Caco-2 (cell line): ENCODE results near the gene TTC16. TPM values are rescaled to one million over a fixed set of nuclear protein-coding genes. Genes with fewer than 3 reads are reported as not detected.

Experiments
- BruUV-seq: library from RNA; stranded (reverse); fragments of 400-500 nt; replicated peaks from 2 replicates; lab custom pipeline; 2021; lab: Mats Ljungman, UMichigan
- CTCF ChIA-PET: fragments of 300-600 bp; sonication (Branson Sonifier 250); formaldehyde crosslinking; loops from one replicate; lab custom pipeline; 2022; ENCODE audit warnings: antibody characterized with exemption; lab: Charles Lee
- POLR2A ChIA-PET: fragments of 300-600 bp; sonication (Branson Sonifier 250); formaldehyde crosslinking; loops from one replicate; lab custom pipeline; 2022; ENCODE audit warnings: antibody characterized with exemption; lab: Charles Lee
- DNase-seq, 2 experiments: peaks; one replicate each; pipeline versions ENCODE4 v3.0.0 to v3.0.0-alpha.2; 2020 to 2022
- H3K27me3 ChIP-seq: replicated peaks from 2 replicates; pipeline ENCODE4 v1.6.0; 2011; ENCODE audit warnings: low read length; ENCODE audit not compliant: control insufficient read depth, insufficient read depth
- H3K36me3 ChIP-seq: 2 replicates; pipeline ENCODE4 v1.5.1; 2011; ENCODE audit warnings: low read length; ENCODE audit not compliant: control insufficient read depth, insufficient read depth
- H3K4me1 ChIP-seq: fragments of 250-450 bp; sonication (Bioruptor Pico); 2 replicates; pipeline ENCODE4 v1.5.1; 2020; ENCODE audit warnings: mild to moderate bottlenecking
- H3K4me3 ChIP-seq: 2 replicates; pipeline ENCODE4 v1.5.1; 2011; ENCODE audit warnings: low read depth, mild to moderate bottlenecking, control low read depth, low read length
- H3K9me3 ChIP-seq: fragments of 250-450 bp; sonication (Bioruptor Pico); 2 replicates; pipeline ENCODE4 v1.5.1; 2020; ENCODE audit warnings: mild to moderate bottlenecking, moderate library complexity
- H3K27ac Mint-ChIP-seq: one replicate; pipeline ENCODE4 v1.8.0; 2022; ENCODE audit warnings: mixed read lengths; ENCODE audit not compliant: unreplicated experiment
- H3K27me3 Mint-ChIP-seq: one replicate; pipeline ENCODE4 v1.8.0; 2022; ENCODE audit warnings: mixed read lengths; ENCODE audit not compliant: insufficient read depth, unreplicated experiment
- H3K36me3 Mint-ChIP-seq: one replicate; pipeline ENCODE4 v1.8.0; 2022; ENCODE audit warnings: mild to moderate bottlenecking, mixed read lengths; ENCODE audit not compliant: insufficient read depth, unreplicated experiment
- H3K4me1 Mint-ChIP-seq: one replicate; pipeline ENCODE4 v1.8.0; 2022; ENCODE audit warnings: low read depth, mixed read lengths; ENCODE audit not compliant: unreplicated experiment
- H3K4me3 Mint-ChIP-seq: one replicate; pipeline ENCODE4 v1.8.0; 2022; ENCODE audit warnings: mild to moderate bottlenecking, moderate library complexity, mixed read lengths; ENCODE audit not compliant: unreplicated experiment
- H3K9me3 Mint-ChIP-seq: one replicate; pipeline ENCODE4 v1.8.0; 2022; ENCODE audit warnings: mixed read lengths; ENCODE audit not compliant: unreplicated experiment
- intact Hi-C: fragments of 100-400 bp; cut with micrococcal nuclease; formaldehyde crosslinking; loops from one replicate; pipeline ENCODE4 v1.10.0; 2022; ENCODE audit not compliant: unreplicated experiment
- total RNA-seq: library from RNA; stranded (reverse); gene quantifications from 2 replicates; pipeline ENCODE4 v1.2.3, GENCODE V29; 2022
- TF ChIP-seq, protein P1 (sequence below), 2 experiments: fragments of 200-600 bp in 1 of 2; IDR thresholded peaks; 1 replicate in 1 of 2; 2 replicates in 1 of 2; pipeline versions ENCODE4 v1.5.1 to v1.8.0; 2011 to 2022; ENCODE audit warnings: antibody characterized with exemption in 1 of 2, control low read depth in 1 of 2, inconsistent platforms in 1 of 2, low read depth in 1 of 2, low read length in 1 of 2, mild to moderate bottlenecking in 1 of 2, moderate library complexity in 1 of 2; ENCODE audit not compliant: insufficient read depth in 1 of 2, severe bottlenecking in 1 of 2, unreplicated experiment in 1 of 2

The TTC16 gene
- total RNA-seq, 1 experiment from 2014 or later, result not detected

DNA sequence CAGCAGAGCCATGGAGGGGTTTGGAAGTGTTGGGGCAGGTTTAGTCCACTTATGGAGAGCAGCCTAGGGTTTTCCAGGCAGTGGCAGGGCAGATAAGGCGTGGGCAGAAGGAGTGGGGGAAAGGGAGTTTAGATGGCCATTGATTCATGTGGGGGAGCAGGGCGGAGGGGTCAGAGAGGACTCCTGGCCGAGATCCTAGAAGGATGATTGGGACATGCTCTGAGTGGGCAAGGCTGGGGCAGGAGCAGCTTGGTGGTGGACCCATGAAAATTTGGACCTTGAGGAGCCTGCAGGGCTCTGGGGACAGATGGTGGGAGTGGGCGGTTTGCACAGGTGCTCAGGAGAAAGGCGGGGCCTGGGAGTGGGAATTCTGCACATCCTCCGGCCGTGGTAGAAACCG is 37.3 kb downstream of the TTC16 start:
- POLR2A ChIA-PET, result no interaction called here
- H3K4me1 Mint-ChIP-seq, result no peaks in the 10 kb centered on the region
- peak overlapping the region; percentile 4 for H3K4me3 Mint-ChIP-seq
- intact Hi-C loops, result no loop called here
- TF ChIP-seq, protein P1, sequence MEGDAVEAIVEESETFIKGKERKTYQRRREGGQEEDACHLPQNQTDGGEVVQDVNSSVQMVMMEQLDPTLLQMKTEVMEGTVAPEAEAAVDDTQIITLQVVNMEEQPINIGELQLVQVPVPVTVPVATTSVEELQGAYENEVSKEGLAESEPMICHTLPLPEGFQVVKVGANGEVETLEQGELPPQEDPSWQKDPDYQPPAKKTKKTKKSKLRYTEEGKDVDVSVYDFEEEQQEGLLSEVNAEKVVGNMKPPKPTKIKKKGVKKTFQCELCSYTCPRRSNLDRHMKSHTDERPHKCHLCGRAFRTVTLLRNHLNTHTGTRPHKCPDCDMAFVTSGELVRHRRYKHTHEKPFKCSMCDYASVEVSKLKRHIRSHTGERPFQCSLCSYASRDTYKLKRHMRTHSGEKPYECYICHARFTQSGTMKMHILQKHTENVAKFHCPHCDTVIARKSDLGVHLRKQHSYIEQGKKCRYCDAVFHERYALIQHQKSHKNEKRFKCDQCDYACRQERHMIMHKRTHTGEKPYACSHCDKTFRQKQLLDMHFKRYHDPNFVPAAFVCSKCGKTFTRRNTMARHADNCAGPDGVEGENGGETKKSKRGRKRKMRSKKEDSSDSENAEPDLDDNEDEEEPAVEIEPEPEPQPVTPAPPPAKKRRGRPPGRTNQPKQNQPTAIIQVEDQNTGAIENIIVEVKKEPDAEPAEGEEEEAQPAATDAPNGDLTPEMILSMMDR (IDR thresholded peaks at IDR 0.05; ENCODE audit: insufficient read depth in 1 of 2, low read depth in 1 of 2, low read length in 1 of 2, severe bottlenecking in 1 of 2, unreplicated experiment in 1 of 2), result no peak
- Histone ChIP-seq H3K4me3 (no peak overlapping the region), H3K27me3 (peaks cover 2% of the 10 kb centered on the region), H3K4me1 (0 out of 2 replicates have a peak, but pooled peaks cover 3% of the 10 kb centered on the region), H3K9me3 (no peaks in the 10 kb centered on the region), H3K36me3 (no peaks in the 10 kb centered on the region)
- no peak for DNase-seq
- H3K36me3 Mint-ChIP-seq, result peaks cover 5% of the 10 kb centered on the region
- H3K27me3 Mint-ChIP-seq, result peaks cover 15% of the 10 kb centered on the region
- H3K9me3 Mint-ChIP-seq, result no peaks in the 10 kb centered on the region
- no TSS peak for BruUV-seq
- no peak overlapping the region for H3K27ac Mint-ChIP-seq
- CTCF ChIA-PET, result interaction anchor here (2.8 kb wide), 1 partner anchor 19 kb away, joined by 10 read pairs; the partner anchor contains the start of gene TOR2A

DNA sequence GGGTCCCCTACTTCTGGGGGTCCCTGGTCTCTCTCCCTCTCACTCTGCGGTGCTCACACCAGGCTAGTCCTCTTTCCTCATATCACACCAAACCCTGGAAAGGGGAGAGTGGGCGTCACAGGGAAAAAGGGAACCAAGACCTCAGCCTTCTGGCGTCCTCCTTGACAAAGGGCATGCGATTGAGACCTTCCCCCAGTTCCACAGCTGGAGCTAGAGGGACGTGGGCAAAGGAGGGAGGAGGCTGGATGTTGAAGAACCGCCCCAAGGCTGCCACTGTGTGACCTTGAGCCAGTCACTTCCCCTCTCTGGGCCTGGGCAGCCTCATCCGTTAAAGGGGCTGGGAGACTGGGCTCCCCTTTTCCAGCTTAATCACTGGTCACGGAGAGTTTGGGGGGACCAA is 37.7 kb downstream of the TTC16 start:
- ChIA-PET CTCF (interaction anchor here (2.8 kb wide), 1 partner anchor 19 kb away, joined by 10 read pairs; the partner anchor contains the start of gene TOR2A), POLR2A (no interaction called here)
- TF ChIP-seq, protein P1 (IDR thresholded peaks at IDR 0.05; ENCODE audit: insufficient read depth in 1 of 2, low read depth in 1 of 2, low read length in 1 of 2, severe bottlenecking in 1 of 2, unreplicated experiment in 1 of 2), result no peak
- Mint-ChIP-seq H3K36me3 (peaks cover 5% of the 10 kb centered on the region), H3K4me1 (no peaks in the 10 kb centered on the region), H3K9me3 (no peaks in the 10 kb centered on the region), H3K27me3 (peaks cover 16% of the 10 kb centered on the region), H3K4me3 (peak overlapping the region; percentile 4), H3K27ac (no peak overlapping the region)
- Histone ChIP-seq H3K4me3 (no peak overlapping the region), H3K36me3 (no peaks in the 10 kb centered on the region), H3K27me3 (peaks cover 2% of the 10 kb centered on the region), H3K4me1 (0 out of 2 replicates have a peak, but pooled peaks cover 3% of the 10 kb centered on the region), H3K9me3 (no peaks in the 10 kb centered on the region)
- BruUV-seq, result no TSS peak
- intact Hi-C loops, result no loop called here
- no peak for DNase-seq

DNA sequence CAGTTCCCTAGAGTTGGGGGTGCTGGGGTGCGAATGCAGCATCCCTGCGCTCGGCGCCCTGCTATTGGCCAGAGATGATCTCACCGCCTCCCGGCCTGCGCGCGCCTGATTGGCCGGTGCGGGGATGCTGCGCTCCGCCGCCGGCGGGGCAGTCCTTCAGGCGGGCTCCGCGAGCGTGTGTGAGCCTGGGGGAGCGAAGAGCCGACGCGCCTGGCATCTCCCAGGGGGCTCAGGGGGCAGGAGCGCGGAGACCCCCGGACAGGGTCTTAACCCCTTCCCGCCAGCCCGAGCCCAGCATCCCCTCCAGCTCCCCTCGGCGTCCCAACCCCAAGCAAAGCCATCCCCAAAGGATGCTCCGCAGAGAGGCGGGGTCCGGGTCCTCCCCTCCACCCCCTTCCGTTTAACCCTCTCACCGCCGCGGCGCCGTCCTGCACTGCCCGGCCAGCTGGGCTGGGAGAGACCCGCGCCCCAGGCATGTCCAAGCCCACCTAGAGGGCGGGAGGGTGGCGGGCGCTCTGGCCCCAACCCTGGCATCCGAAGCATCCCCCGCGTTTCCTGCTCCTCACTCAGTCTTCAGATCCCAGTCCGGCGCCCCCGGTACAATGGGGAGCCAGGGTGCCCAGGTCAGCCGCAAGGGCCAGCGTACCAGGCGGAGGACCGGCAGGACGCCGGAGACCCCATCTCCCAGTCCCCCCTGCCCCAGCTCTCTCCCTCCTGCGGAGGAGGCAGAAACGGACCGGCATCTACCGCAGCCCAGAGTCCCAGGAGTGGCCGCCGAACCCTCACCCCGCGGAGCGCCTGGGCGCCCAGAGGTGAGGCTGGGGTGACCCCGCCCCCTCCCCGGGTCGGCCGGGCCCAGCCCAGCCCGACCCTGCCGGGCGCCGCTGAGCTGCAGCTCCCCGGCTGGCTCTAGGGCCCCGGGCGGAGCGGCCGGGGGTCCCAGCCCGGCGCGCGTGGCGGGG is 38.5 kb downstream of the TTC16 start:
- ChIA-PET CTCF (interaction anchor here (2.8 kb wide), 1 partner anchor 20 kb away, joined by 10 read pairs; the partner anchor contains the start of gene TOR2A), POLR2A (no interaction called here)
- Histone ChIP-seq H3K4me1 (0 out of 2 replicates have a peak, but pooled peaks cover 3% of the 10 kb centered on the region), H3K4me3 (peak overlapping the region; percentile 14), H3K36me3 (no peaks in the 10 kb centered on the region), H3K27me3 (peaks cover 2% of the 10 kb centered on the region), H3K9me3 (no peaks in the 10 kb centered on the region)
- TF ChIP-seq, protein P1 (IDR thresholded peaks at IDR 0.05; ENCODE audit: insufficient read depth in 1 of 2, low read depth in 1 of 2, low read length in 1 of 2, severe bottlenecking in 1 of 2, unreplicated experiment in 1 of 2), result no peak
- Mint-ChIP-seq H3K27ac (no peak overlapping the region), H3K4me1 (no peaks in the 10 kb centered on the region), H3K36me3 (peaks cover 5% of the 10 kb centered on the region), H3K9me3 (no peaks in the 10 kb centered on the region), H3K4me3 (peak overlapping the region; percentile 24), H3K27me3 (peaks cover 18% of the 10 kb centered on the region)
- no peak for DNase-seq
- no TSS peak for BruUV-seq
- intact Hi-C loops, result no loop called here
